Measurements from ENCODE around the gene KRI1. TPM values are rescaled to one million over a fixed set of nuclear protein-coding genes. Genes with fewer than 3 reads are reported as not detected.
"Not testable (repeated sequence)": the region's sequence is repeated elsewhere in the genome, so short reads cannot be mapped to it uniquely, and the experiment has no call there.

KRI1 gene
- total and polyA plus RNA-seq, 9 donors = 12.3 to 28.9 (median 23.6) TPM

DNA sequence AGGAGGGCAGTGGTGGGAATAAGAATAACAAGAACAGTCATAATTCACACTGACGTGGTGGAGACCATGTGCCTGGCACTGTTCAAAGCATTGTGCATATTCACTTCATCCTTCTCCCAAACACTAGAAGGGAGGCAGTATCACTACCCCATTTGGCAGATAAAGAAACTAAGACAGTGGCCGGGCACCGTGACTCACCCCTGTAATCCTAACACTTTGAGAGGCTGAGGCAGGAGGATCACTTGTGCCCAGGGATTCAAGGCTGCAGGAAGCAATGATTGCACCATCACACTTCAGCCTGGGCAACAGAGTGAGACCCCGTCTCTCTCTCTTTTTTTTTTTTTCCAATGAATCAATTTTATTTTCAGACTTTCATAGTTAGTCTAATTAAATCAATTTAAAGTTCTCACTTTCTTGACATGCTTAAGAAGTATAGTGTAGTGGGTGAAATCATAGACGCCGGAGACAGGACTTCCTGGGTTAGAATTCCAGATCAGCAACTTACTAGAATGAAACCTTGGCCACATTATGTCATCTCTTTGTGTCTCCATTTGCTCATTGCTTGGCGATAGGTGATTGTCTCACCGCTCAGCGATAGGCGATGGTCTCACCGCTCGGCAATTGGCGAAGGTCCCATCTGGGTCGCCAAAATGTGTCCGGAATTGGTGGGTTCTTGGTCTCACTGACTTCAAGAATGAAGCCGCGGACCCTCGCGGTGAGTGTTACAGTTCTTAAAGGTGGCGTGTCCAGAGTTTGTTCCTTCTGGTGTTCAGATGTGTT, 27.4 kb downstream of the KRI1 start:
- intact Hi-C loops (cut with DNase I) = no loop called here

DNA sequence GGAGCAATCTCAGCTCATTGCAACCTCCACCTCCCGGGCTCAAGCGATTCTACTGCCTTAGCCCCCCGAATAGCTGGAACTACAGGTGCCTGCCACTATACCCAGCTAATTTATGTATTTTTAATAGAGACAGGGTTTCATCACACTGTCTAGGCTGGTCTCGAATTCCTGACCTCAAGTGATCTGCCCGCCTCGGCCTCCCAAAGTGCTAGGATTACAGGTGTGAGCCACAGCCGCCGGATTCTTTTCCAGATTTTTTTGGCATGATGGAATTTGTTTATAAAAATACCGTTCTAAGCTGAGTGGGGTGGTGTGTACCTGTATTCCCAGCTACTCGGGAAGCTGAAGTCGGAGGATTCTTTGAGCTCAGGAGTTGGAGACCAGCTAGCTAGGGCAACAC, 28.1 kb downstream of the KRI1 start:
- 46 to 61% (median 53%) methylated on average over 11 of the region's 11 CpGs for WGBS, 3 donors
- H3K9me3 ChIP-seq = no peaks in the 10 kb centered on the region
- H3K27ac ChIP-seq = no peak overlapping the region
- no peaks in the 10 kb centered on the region for H3K27me3 ChIP-seq
- TF ChIP-seq, protein P1, sequence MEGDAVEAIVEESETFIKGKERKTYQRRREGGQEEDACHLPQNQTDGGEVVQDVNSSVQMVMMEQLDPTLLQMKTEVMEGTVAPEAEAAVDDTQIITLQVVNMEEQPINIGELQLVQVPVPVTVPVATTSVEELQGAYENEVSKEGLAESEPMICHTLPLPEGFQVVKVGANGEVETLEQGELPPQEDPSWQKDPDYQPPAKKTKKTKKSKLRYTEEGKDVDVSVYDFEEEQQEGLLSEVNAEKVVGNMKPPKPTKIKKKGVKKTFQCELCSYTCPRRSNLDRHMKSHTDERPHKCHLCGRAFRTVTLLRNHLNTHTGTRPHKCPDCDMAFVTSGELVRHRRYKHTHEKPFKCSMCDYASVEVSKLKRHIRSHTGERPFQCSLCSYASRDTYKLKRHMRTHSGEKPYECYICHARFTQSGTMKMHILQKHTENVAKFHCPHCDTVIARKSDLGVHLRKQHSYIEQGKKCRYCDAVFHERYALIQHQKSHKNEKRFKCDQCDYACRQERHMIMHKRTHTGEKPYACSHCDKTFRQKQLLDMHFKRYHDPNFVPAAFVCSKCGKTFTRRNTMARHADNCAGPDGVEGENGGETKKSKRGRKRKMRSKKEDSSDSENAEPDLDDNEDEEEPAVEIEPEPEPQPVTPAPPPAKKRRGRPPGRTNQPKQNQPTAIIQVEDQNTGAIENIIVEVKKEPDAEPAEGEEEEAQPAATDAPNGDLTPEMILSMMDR (IDR thresholded peaks at IDR 0.05) = no peak
- TF ChIP-seq EP300 (IDR thresholded peaks at IDR 0.05) (no peak), POLR2A (IDR thresholded peaks at IDR 0.05) (no peak)
- no peak overlapping the region for H3K4me3 ChIP-seq
- no peaks in the 10 kb centered on the region for H3K4me1 ChIP-seq (ENCODE audit: insufficient read depth)
- DNase-seq = no peak
- no peaks in the 10 kb centered on the region for H3K36me3 ChIP-seq
- intact Hi-C loops (cut with DNase I) = no loop called here

More for the DNA sequence above, 27.4 kb downstream of the KRI1 start:
- H3K36me3 ChIP-seq = no peaks in the 10 kb centered on the region
- H3K27ac ChIP-seq = no peak overlapping the region
- peaks cover 1% of the 10 kb centered on the region for H3K4me1 ChIP-seq (ENCODE audit: insufficient read depth)
- no peaks in the 10 kb centered on the region for H3K9me3 ChIP-seq
- TF ChIP-seq EP300 (IDR thresholded peaks at IDR 0.05) = no peak
- no peak for TF ChIP-seq POLR2A (IDR thresholded peaks at IDR 0.05)
- TF ChIP-seq, protein P1 (IDR thresholded peaks at IDR 0.05) = no peak
- H3K4me3 ChIP-seq = no peak overlapping the region
- H3K27me3 ChIP-seq = no peaks in the 10 kb centered on the region
- DNase-seq = no peak
- 76 to 78% (median 77%) methylated on average over 20 of the region's 20 CpGs for WGBS, 3 donors

DNA sequence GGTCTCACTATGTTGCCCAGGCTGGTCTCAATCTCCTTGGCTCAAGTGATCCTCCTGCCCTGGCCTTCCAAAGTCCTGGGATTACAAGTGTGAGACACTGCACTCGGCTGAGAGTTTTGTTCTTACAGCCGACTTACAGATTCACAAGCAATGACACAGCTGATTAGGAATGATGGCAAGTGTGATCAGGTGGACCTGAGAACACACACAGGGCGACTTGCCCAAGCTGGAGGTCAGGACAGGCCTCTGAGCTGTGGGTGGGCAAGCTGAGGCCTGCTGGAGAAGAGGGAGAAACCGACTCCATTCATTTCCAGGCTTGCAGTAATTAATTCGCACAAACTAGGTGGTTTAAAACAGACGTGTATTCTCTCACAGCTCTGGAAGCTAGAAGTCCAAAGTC, 30.2 kb downstream of the KRI1 start:
- Histone ChIP-seq H3K4me1 (ENCODE audit: insufficient read depth) (no peaks in the 10 kb centered on the region), H3K27ac (no peak overlapping the region), H3K27me3 (no peaks in the 10 kb centered on the region), H3K4me3 (no peak overlapping the region), H3K9me3 (no peaks in the 10 kb centered on the region), H3K36me3 (no peaks in the 10 kb centered on the region)
- 66 to 74% (median 66%) methylated on average over 6 of the region's 6 CpGs for WGBS, 3 donors
- DNase-seq = no peak
- intact Hi-C loops (cut with DNase I) = no loop called here
- TF ChIP-seq, protein P1 (IDR thresholded peaks at IDR 0.05) = no peak
- TF ChIP-seq EP300 (IDR thresholded peaks at IDR 0.05) = no peak
- TF ChIP-seq POLR2A (IDR thresholded peaks at IDR 0.05) = no peak

DNA sequence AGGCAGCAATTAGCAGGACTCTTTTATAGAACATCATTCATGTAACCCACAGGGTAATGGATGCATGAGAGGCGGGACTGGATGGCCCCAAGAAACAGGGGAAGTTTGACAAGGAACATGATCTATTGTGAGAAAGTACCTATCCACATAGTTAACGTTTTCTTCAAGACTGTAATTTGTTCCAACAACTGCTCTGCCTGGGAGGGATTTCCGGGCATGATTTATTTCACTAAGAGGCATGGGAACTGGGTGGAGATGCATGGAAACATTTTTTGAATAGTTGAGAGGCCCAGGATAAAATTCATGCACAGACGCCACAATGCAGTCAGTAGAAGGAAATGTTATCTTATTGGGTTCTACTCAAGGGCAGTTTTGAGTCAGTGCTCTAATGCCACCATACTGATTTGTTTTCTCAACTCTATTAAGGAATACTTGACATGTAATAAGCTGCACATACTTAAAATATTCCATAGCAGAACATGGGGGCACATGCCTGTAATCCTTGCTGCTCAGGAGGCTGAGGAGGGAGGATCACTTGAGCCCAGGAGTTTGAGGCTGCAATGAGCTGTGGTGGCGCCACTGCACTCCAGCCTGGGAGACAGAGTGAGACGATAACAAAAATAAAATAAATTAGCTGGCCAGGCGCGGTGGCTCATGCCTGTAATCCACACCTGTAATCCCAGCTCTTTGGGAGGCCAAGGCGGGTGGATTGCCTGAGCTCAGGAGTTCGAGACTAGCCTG, 32.0 kb downstream of the KRI1 start:
- H3K27ac ChIP-seq = no peak overlapping the region
- 53 to 63% (median 55%) methylated on average over 10 of the region's 10 CpGs for WGBS, 3 donors
- no peaks in the 10 kb centered on the region for H3K9me3 ChIP-seq
- intact Hi-C loops (cut with DNase I) = no loop called here
- H3K4me1 ChIP-seq (ENCODE audit: insufficient read depth) = no peaks in the 10 kb centered on the region
- H3K27me3 ChIP-seq = no peaks in the 10 kb centered on the region
- TF ChIP-seq EP300 (IDR thresholded peaks at IDR 0.05) (no peak), POLR2A (IDR thresholded peaks at IDR 0.05) (no peak)
- H3K36me3 ChIP-seq = no peaks in the 10 kb centered on the region
- H3K4me3 ChIP-seq = no peak overlapping the region
- no peak for DNase-seq

DNA sequence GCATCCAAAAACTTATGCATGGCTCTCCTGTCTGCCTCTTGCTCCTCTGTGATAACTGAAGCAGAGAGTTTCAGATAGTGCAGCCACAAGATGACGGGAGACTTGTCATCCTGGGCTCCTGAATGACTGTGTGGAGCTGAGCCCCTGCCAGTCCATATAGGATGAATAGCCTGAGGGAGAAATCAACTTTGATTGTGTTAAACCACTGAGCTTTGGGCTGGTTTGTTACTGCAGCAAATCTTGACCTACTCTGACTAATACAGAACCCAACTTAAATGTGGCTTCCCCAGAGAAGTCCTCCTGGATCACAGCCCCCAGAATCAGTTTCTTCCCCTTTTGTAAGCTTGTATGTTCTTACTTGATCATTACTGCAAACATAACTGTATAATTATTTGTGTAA, 33.4 kb downstream of the KRI1 start:
- no peak for DNase-seq
- H3K27ac ChIP-seq = no peak overlapping the region
- WGBS, 3 donors = 84 to 100% (median 94%) methylated on average over 1 of the region's 1 CpG
- no peak overlapping the region for H3K4me3 ChIP-seq
- no peaks in the 10 kb centered on the region for H3K9me3 ChIP-seq
- intact Hi-C loops (cut with DNase I) = no loop called here
- no peak for TF ChIP-seq EP300 (IDR thresholded peaks at IDR 0.05)
- TF ChIP-seq, protein P1 (IDR thresholded peaks at IDR 0.05) = no peak
- TF ChIP-seq POLR2A (IDR thresholded peaks at IDR 0.05) = no peak
- no peaks in the 10 kb centered on the region for H3K27me3 ChIP-seq
- no peaks in the 10 kb centered on the region for H3K4me1 ChIP-seq (ENCODE audit: insufficient read depth)
- no peaks in the 10 kb centered on the region for H3K36me3 ChIP-seq

DNA sequence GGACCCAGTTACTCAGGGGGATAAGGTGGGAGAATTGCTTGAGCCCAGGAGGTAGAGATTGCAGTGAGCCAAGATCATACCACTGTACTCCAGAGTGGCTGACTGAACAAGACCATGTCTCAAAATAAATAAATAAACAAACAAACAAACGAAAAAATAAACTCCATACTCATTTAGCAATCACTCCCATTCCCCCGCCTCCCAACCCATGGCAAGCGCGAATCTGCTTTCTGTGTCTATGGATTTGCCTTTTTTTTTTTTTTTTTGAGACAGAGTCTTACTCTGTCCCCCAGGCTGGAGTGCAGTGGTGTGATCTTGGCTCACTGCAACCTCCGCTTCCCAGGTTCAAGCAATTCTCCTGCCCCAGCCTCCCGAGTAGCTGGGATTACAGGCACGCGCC, 38.9 kb downstream of the KRI1 start:
- H3K27ac ChIP-seq; DNase-seq; H3K9me3 ChIP-seq; intact Hi-C loops (cut with DNase I); H3K4me3 ChIP-seq; H3K27me3 ChIP-seq; H3K36me3 ChIP-seq; H3K4me1 ChIP-seq (ENCODE audit: insufficient read depth): not testable (repeated sequence)
- WGBS, 3 donors = 83 to 87% (median 83%) methylated on average over 8 of the region's 8 CpGs

All from ovary (tissue), 9 donors.